Pancreas (tissue), 10 donors: ENCODE results near the gene PLCD3. TPM values are rescaled to one million over a fixed set of nuclear protein-coding genes. Genes with fewer than 3 reads are reported as not detected.

ENCODE experiments used
- ATAC-seq, 4 donors: fragments of 200-7000 bp; cut with Tn5 transposase; one replicate each; pipeline versions ENCODE4 v1.8.0 to v1.9.1; 2020; ENCODE audit warnings: mild to moderate bottlenecking in 4 of 4, moderate library complexity in 4 of 4
- DNase-seq, 6 donors: peaks; one replicate each; pipeline ENCODE4 v3.0.0-alpha.2; 2020
- FAIRE-seq: peaks from 2 replicates; lab custom pipeline; 2012; peaks lifted over from hg19 to GRCh38; lab: Jason Lieb, UNC
- H3K27ac ChIP-seq, 4 donors: fragments of 200-600 bp; sonication (generic); 1 replicate in 3 of 4; 2 replicates in 1 of 4; pipeline versions ENCODE4 v1.5.0 to v1.8.0; 2020
- H3K27me3 ChIP-seq, 4 donors: fragments of 200-600 bp; one replicate each; pipeline ENCODE4 v1.8.0; 2021
- H3K36me3 ChIP-seq, 3 donors: fragments of 200-600 bp; sonication (generic) in 1 of 3; one replicate each; pipeline versions ENCODE4 v1.5.0 to v1.8.0; 2020 to 2021
- H3K4me1 ChIP-seq, 3 donors: fragments of 200-600 bp; one replicate each; pipeline ENCODE4 v1.8.0; 2021
- H3K4me3 ChIP-seq, 4 donors: fragments of 200-600 bp; sonication (generic) in 2 of 4; one replicate each; pipeline versions ENCODE4 v1.5.0 to v1.8.0; 2020 to 2021
- H3K9me3 ChIP-seq, 4 donors: fragments of 200-600 bp; one replicate each; pipeline ENCODE4 v1.8.0; 2021
- CTCF ChIP-seq, 4 donors: fragments of 200-600 bp; sonication (generic) in 3 of 4; IDR thresholded peaks; one replicate each; pipeline versions ENCODE4 v1.5.0 to v1.8.0; 2021; ENCODE audit warnings: antibody characterized with exemption in 4 of 4
- WGBS, 2 donors: extraction: QIAGEN DNeasy Blood & Tissue Kit; methylation state at CpG; one replicate each; pipeline ENCODE4 v1.1.7; 2013; 5-methylcytosine and 5-hydroxymethylcytosine counted together
- intact Hi-C, 3 donors: fragments of 100-400 bp; cut with DNase I; formaldehyde crosslinking; loops; one replicate each; pipeline versions ENCODE4 v1.11.1 to v1.14.2; 2022
- polyA plus RNA-seq, 2 donors: library from polyadenylated mRNA; stranded (reverse); fragments of 200-250 nt; gene quantifications; one replicate each; pipeline ENCODE4 v1.2.3, GENCODE V29; 2013
- total RNA-seq, 6 donors: library from RNA; stranded (reverse); fragmentation: NEBNext Ultra II Directional in 4 of 6; extraction: Animal tissue kit (Norgen Biotek cat#: 25700) in 4 of 6; gene quantifications; one replicate each; pipeline versions ENCODE4 v1.2.1 to v1.2.4, GENCODE V29; 2021 to 2023
- donor health status: healthy with polysubstance abuse.
- donor health status: DM: no; HTN: no; CAD: no; lungs with moderate emphysema.
- donor health status: DM: no; HTN: no; CAD: no.
- donor health status: control.
- donor health status: control.
- donor health status: Bipolar disorder and iron deficiency.
- donor health status: DM: yes; HTN: yes; CAD: no.
- donor health status: DM: no; HTN: no; CAD: no.
- donor health status: DM: no; HTN: no; CAD: no.
- donor health status: DM: yes; HTN: yes; CAD: no.

The PLCD3 gene
- total and polyA plus RNA-seq, 8 donors, result 4.6 to 10.6 (median 8.4) TPM

GRCh38 chr17:45123076-45123770 lies 9.1 kb downstream of the PLCD3 start:
- H3K9me3 ChIP-seq, result no peaks in the 10 kb centered on the region
- DNase-seq (no peak), ATAC-seq (no peak), FAIRE-seq (no peak)
- H3K36me3 ChIP-seq, result no peaks in the 10 kb centered on the region
- H3K4me3 ChIP-seq, result no peak overlapping the region
- no peak for TF ChIP-seq CTCF (IDR thresholded peaks at IDR 0.05)
- WGBS, 2 donors, result 82 to 87% methylated on average over 6 of the region's 6 CpGs
- no peaks in the 10 kb centered on the region for H3K27me3 ChIP-seq
- H3K4me1 ChIP-seq, result peaks cover 0 to 5% (median 0%) of the 10 kb centered on the region in 3 donors
- intact Hi-C loops, result no loop called here
- no peak overlapping the region for H3K27ac ChIP-seq

GRCh38 chr17:45121055-45121454 lies 11.3 kb downstream of the PLCD3 start:
- no peaks in the 10 kb centered on the region for H3K36me3 ChIP-seq
- DNase-seq, result no peak
- no peak for FAIRE-seq
- ATAC-seq, result no peak
- H3K4me1 ChIP-seq, result no peaks in the 10 kb centered on the region
- intact Hi-C loops, result no loop called here
- H3K9me3 ChIP-seq, result no peaks in the 10 kb centered on the region
- no peak overlapping the region for H3K27ac ChIP-seq
- no peak overlapping the region for H3K4me3 ChIP-seq
- TF ChIP-seq CTCF (IDR thresholded peaks at IDR 0.05), result no peak
- no peaks in the 10 kb centered on the region for H3K27me3 ChIP-seq
- 82 to 86% methylated on average over 37 to 45 of the region's 45 CpGs for WGBS, 2 donors

GRCh38 chr17:45120558-45120957 lies 11.8 kb downstream of the PLCD3 start:
- no peak for ATAC-seq
- 85 to 89% methylated on average over 20 to 22 of the region's 22 CpGs for WGBS, 2 donors
- DNase-seq, result no peak
- Histone ChIP-seq H3K27me3 (no peaks in the 10 kb centered on the region), H3K9me3 (no peaks in the 10 kb centered on the region), H3K27ac (no peak overlapping the region), H3K4me1 (no peaks in the 10 kb centered on the region), H3K36me3 (no peaks in the 10 kb centered on the region), H3K4me3 (no peak overlapping the region)
- intact Hi-C loops, result no loop called here
- FAIRE-seq, result no peak
- no peak for TF ChIP-seq CTCF (IDR thresholded peaks at IDR 0.05)

GRCh38 chr17:45119964-45120363 lies 12.4 kb downstream of the PLCD3 start:
- Histone ChIP-seq H3K27ac (no peak overlapping the region), H3K9me3 (no peaks in the 10 kb centered on the region), H3K4me3 (no peak overlapping the region), H3K27me3 (no peaks in the 10 kb centered on the region), H3K36me3 (no peaks in the 10 kb centered on the region), H3K4me1 (no peaks in the 10 kb centered on the region)
- intact Hi-C loops, result loop anchor here in 1 of 3 donors (10.0 kb wide), 2 partner anchors 195 to 345 kb away; no protein-coding TSS in a partner anchor
- TF ChIP-seq CTCF (IDR thresholded peaks at IDR 0.05), result no peak
- FAIRE-seq (no peak), DNase-seq (no peak), ATAC-seq (no peak)
- WGBS, 2 donors, result 84 to 90% methylated on average over 8 of the region's 8 CpGs

DNA sequence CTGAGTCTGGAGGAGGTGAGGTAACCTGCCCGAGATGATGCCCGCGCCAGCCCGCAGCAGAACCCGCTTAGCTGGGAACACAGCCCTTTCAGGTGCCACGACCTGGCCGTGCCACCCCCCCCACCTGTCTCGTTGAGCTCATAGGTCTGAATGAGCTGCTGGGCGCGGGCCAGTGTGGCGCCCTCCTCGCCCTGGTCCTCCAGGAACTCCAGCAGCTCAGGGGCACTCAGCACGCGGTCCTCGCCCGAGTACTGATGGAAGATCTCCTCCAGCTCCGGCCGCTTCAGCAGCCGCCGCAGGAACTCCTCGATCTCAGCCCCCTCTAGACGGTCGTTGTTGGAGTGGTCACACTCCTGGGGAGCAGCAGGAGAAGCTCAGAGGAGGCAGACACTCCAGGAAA lies 13.6 kb downstream of the PLCD3 start:
- H3K9me3 ChIP-seq, result no peaks in the 10 kb centered on the region
- no peaks in the 10 kb centered on the region for H3K4me1 ChIP-seq
- no peaks in the 10 kb centered on the region for H3K27me3 ChIP-seq
- no peak for TF ChIP-seq CTCF (IDR thresholded peaks at IDR 0.05)
- no peak for DNase-seq
- intact Hi-C loops, result loop anchor here in 1 of 3 donors (10.0 kb wide), 2 partner anchors 194 to 344 kb away; no protein-coding TSS in a partner anchor
- ATAC-seq, result no peak
- no peak overlapping the region for H3K4me3 ChIP-seq
- H3K36me3 ChIP-seq, result no peaks in the 10 kb centered on the region
- 85 to 90% methylated on average over 22 to 23 of the region's 23 CpGs for WGBS, 2 donors
- no peak for FAIRE-seq
- H3K27ac ChIP-seq, result no peak overlapping the region
